GM12872 (cell line): Measurements from ENCODE around the gene CTDP1.

Experiments
- TF ChIP-seq, protein P1 (sequence below): IDR thresholded peaks from 3 replicates; pipeline ENCODE4 v1.5.1; 2011; ENCODE audit warnings: low read depth, mild to moderate bottlenecking, low read length, moderate library complexity; ENCODE audit not compliant: insufficient read depth

The CTDP1 gene

DNA sequence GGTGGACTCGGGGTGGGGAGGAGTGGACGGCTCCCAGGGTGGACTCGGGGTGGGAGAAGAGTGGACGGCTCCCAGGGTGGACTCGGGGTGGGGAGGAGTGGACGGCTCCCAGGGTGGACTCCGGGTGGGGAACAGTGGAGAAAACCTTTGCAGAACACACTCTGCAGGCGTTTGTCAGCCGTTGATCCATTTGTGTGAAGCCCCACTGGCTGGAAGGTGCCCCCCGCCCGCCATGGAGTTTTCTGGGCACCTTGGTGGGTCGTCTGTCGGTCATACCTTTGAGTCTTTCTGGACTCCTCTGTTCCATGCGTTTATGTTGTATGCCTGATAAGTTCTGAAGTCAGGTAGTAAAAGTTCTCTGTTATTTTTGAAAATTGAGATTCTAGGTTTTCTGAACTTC is 12.5 kb downstream of the CTDP1 start:
- TF ChIP-seq, protein P1, sequence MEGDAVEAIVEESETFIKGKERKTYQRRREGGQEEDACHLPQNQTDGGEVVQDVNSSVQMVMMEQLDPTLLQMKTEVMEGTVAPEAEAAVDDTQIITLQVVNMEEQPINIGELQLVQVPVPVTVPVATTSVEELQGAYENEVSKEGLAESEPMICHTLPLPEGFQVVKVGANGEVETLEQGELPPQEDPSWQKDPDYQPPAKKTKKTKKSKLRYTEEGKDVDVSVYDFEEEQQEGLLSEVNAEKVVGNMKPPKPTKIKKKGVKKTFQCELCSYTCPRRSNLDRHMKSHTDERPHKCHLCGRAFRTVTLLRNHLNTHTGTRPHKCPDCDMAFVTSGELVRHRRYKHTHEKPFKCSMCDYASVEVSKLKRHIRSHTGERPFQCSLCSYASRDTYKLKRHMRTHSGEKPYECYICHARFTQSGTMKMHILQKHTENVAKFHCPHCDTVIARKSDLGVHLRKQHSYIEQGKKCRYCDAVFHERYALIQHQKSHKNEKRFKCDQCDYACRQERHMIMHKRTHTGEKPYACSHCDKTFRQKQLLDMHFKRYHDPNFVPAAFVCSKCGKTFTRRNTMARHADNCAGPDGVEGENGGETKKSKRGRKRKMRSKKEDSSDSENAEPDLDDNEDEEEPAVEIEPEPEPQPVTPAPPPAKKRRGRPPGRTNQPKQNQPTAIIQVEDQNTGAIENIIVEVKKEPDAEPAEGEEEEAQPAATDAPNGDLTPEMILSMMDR, result no peak

DNA sequence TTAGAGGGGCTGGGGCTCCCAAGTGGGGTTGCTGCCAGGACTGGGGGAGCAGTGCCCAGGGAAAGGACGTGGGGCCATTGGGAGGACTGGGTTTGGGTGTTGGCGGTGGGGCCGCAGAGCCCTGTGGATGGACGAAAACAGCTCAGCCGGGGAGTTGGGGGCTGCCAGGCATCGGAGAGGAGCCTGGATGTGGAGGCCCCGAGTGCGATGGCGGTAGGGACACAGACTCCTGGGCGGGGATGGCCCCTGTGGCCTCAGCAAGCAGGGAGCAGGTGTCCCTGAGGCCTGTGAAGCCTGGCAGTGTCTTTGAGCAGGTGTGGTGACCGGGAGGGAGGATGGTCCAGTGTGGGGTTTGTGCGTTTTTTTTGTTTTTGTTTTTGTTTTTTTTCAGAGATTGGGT is 13.3 kb downstream of the CTDP1 start:
- TF ChIP-seq, protein P1, result no peak

DNA sequence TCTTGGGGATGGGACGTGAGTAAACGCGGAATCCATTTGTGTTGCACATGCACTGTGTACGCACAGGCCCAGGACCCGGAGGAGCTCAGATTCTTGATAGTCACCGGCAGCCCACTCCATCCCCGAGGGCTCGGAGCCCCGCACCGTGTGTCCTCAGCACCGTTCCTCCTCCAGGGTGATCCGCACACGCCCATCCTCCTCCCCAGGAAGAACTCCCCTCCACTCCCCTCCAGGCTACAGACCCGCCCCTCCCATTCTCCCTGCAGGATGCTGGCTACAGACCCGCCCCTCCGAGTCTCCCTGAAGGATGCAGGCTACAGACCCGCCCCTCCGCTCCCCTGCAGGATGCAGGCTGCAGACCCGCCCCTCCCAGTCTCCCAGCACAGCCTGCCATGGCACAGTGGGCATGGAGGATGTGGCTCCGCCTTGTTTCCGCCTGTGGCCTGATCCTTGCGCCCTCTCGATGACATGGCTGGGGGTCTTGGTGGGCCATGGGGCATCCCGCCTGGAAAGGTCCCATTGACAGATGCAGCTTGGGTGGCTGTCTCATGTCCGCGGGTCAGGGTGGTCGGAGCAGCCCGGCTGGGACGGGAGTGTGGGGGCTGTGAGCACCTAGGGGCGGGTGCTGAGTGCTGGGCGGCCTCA is 14.1 kb downstream of the CTDP1 start:
- TF ChIP-seq, protein P1, result no peak

DNA sequence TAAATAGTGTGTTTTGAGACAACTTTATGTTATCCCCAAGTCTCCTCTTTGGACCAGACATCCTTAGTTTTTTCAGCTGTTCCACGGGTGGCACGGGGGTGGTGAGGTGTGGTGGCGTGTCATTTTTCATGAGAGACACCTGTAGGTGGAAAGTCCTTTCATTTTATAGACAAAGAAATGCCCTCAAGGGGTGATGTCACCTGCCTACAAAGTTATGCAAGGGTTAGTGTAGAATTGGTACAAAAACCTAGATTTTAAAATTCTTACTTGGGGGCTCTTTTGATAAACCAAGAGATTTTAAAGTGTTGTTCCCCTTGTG is 15.3 kb downstream of the CTDP1 start:
- TF ChIP-seq, protein P1, result no peak

DNA sequence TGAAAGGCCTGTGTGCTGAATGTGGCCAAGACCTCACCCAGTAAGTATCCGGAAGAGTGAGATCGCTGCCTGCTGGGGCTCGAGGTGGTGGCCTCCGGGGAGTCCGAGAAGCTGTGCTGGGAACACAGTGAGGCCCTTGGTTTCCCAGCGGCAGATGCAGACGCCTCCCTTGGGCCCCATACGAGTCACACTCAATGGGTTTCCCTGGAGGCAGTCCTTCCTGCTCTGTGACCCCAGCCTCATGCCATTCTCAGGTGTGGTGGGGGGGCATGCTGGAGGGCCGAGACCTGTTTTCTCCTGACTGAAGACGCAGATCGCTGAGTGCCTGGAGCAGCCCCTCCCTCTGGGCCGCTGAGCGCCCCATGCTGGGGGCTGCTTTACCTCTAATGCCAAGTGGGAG is 15.7 kb downstream of the CTDP1 start:
- TF ChIP-seq, protein P1, result no peak

DNA sequence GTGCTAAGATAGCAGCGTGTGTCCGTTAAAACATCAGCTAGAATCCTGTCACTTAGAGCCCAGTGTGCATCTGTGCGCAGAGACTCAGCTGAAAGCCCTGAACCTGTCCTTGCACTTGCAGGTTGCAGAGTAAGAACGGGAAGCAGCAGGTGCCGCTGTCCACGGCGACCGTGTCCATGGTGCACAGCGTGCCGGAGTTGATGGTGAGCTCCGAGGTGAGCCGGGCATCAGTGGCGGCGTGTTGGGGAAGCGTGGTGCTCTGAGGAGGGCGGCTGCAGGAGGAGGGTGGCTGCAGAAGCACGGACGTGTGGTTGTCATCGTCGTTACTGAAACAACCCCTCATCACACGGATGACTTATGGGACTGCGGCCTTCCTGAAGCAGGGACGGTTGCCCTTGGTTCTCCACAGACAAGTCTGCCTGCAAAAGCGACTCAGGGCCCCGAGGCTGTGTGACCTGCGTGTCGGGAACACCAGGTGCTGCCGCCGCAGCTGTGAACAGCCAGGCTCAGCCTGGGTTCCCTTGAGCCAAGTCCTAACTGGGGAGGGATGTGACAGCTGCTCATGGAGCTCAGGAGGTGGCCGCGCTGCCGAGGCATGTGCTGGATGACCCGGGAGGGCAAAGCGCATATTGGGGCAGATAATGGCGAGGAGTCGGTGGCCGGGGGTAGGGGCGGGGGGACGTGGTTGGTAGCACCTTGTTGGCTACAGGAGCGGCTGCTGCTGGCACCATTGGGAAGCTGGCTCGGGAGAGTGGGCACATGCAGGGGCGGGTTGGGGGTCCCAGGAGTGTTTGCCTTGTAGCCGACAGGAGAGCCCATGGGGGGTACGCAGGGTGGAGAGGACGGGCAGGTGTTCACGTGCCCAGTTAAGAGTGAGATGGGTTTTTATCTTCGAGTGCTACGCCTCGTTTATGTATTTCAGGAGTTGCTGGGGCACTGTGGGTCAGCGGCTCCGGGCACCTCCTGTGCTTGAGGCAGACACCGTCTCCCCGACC is 16.6 kb downstream of the CTDP1 start:
- TF ChIP-seq, protein P1, result no peak

DNA sequence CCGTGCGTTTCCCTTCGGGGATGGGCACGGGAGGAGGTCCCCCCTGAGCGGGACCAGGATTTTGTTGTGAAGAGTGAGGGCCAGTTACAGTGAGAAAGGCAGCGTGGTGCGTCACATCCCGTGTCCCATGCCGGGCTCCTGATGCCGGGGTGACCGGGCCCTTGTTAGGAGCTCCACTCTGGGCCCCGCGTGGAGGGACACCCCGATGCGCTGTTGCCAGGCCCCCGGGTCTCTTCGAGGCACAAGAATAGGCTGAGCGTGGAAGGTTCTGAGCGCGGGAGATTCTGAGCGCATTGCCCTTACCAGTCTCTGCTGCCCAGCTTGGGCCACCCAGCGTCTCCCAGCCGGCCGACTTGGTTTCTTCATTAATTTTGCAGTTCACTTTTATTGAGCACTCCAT is 17.6 kb downstream of the CTDP1 start:
- TF ChIP-seq, protein P1, result no peak
